ENCODE results near the gene NR1I3. TPM values are rescaled to one million over a fixed set of nuclear protein-coding genes. Genes with fewer than 3 reads are reported as not detected.

Gene NR1I3
- total RNA-seq, 2 donors from 2014 or later: not detected

GRCh38 chr1:161180639-161181038 is 57.4 kb downstream of the NR1I3 start:
- H3K9me3 ChIP-seq: no peaks in the 10 kb centered on the region
- no peak overlapping the region for H3K4me3 ChIP-seq
- H3K4me1 ChIP-seq: peaks cover 21% of the 10 kb centered on the region
- no peaks in the 10 kb centered on the region for H3K36me3 ChIP-seq (replicated peaks in 1 of 2; ENCODE audit: insufficient read depth in 1 of 2, low read depth in 2 of 2)
- ATAC-seq (no peak), DNase-seq (no peak)
- TF ChIP-seq POLR2A (IDR thresholded peaks at IDR 0.05): no peak
- TF ChIP-seq, protein P1, sequence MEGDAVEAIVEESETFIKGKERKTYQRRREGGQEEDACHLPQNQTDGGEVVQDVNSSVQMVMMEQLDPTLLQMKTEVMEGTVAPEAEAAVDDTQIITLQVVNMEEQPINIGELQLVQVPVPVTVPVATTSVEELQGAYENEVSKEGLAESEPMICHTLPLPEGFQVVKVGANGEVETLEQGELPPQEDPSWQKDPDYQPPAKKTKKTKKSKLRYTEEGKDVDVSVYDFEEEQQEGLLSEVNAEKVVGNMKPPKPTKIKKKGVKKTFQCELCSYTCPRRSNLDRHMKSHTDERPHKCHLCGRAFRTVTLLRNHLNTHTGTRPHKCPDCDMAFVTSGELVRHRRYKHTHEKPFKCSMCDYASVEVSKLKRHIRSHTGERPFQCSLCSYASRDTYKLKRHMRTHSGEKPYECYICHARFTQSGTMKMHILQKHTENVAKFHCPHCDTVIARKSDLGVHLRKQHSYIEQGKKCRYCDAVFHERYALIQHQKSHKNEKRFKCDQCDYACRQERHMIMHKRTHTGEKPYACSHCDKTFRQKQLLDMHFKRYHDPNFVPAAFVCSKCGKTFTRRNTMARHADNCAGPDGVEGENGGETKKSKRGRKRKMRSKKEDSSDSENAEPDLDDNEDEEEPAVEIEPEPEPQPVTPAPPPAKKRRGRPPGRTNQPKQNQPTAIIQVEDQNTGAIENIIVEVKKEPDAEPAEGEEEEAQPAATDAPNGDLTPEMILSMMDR (IDR thresholded peaks at IDR 0.05): peak in 2 of 7 experiments; percentile 4 to 26
- intact Hi-C loops (cut with DNase I): no loop called here
- no peaks in the 10 kb centered on the region for H3K27me3 ChIP-seq
- 30 to 64% methylated on average over 1 of the region's 1 CpG for WGBS, 2 donors
- no peak overlapping the region for H3K27ac ChIP-seq

DNA sequence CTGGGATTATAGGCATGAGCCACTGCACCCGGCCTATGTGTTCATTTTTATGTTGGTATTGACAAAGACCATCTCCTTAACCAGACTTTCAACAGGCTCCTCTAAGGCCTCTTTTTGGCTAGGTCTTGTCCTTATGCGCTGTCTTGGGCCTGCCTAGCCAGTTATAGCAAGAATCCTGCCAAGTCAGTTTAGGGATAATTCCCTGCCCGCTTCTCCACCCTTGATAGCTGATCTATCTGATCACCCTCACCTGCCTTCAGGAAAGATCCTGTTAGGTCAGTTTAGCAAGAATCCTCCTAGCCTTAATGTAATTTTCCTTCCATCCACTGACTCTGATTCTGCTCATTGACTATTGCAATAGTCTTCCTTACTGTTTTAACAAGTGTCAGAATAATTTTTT is 58.3 kb downstream of the NR1I3 start:
- no peak for ATAC-seq
- no peak overlapping the region for H3K27ac ChIP-seq
- WGBS, 2 donors: 83 to 89% methylated on average over 3 of the region's 3 CpGs

More for the DNA sequence above, 58.3 kb downstream of the NR1I3 start:
- H3K9me3 ChIP-seq: no peaks in the 10 kb centered on the region
- no peak overlapping the region for H3K4me3 ChIP-seq
- peaks cover 26% of the 10 kb centered on the region for H3K4me1 ChIP-seq
- DNase-seq: no peak
- peaks cover 0 to under 1% of the 10 kb centered on the region in 2 donors for H3K36me3 ChIP-seq (replicated peaks in 1 of 2; ENCODE audit: insufficient read depth in 1 of 2, low read depth in 2 of 2)
- TF ChIP-seq, protein P1 (IDR thresholded peaks at IDR 0.05): no peak
- no peak for TF ChIP-seq POLR2A (IDR thresholded peaks at IDR 0.05)
- intact Hi-C loops (cut with DNase I): no loop called here
- H3K27me3 ChIP-seq: no peaks in the 10 kb centered on the region

Small RNA genes lying within 50 kb of the gene (microRNA-seq; reads per million reads assigned to microRNA genes)
- gene MIR5187 (ENCODE audit: borderline number of aligned reads in 2 of 2, borderline replicate concordance in 2 of 2): 0 to 0.45 reads per million in 2 donors

Other genes starting within 250 kb of the NR1I3 start
- 10 to 100 TPM; 40.2 to 41.5 TPM for gene F11R, start 217.1 kb downstream of the NR1I3 start, total RNA-seq
- 10 to 100 TPM; 49.4 to 90.8 TPM for gene TSTD1, start 199.2 kb downstream of the NR1I3 start, total RNA-seq
- 10 to 100 TPM; 32.7 to 46.5 TPM for gene USF1, start 192.2 kb downstream of the NR1I3 start, total RNA-seq
- 1 to 10 TPM; 3.1 to 4.9 TPM for gene ARHGAP30, start 168.3 kb downstream of the NR1I3 start, total RNA-seq
- 1 to 10 TPM; 3.0 to 4.2 TPM for gene NECTIN4, start 148.6 kb downstream of the NR1I3 start, total RNA-seq
- 10 to 100 TPM; 13.5 to 22.7 TPM for gene KLHDC9, start 139.8 kb downstream of the NR1I3 start, total RNA-seq
- 10 to 100 TPM; 29.6 to 54.7 TPM for gene PFDN2, start 120.2 kb downstream of the NR1I3 start, total RNA-seq
- 10 to 100 TPM; 22.8 to 38.6 TPM for gene NIT1, start 120.1 kb downstream of the NR1I3 start, total RNA-seq
- gene DEDD, start 105.5 kb downstream of the NR1I3 start, total RNA-seq: 10 to 100 TPM; 12.9 to 15.8 TPM
- gene UFC1, start 84.2 kb downstream of the NR1I3 start, total RNA-seq: 10 to 100 TPM; 33.6 to 48.8 TPM
- gene USP21, start 78.7 kb downstream of the NR1I3 start, total RNA-seq: 10 to 100 TPM; 17.8 to 21.0 TPM
- gene PPOX, start 71.8 kb downstream of the NR1I3 start, total RNA-seq: 10 to 100 TPM; 16.2 to 18.9 TPM
- 10 to 100 TPM; 20.2 to 29.3 TPM for gene B4GALT3, start 60.7 kb downstream of the NR1I3 start, total RNA-seq
- 1 to 10 TPM; 6.7 to 7.9 TPM for gene ADAMTS4, start 39.1 kb downstream of the NR1I3 start, total RNA-seq
- 10 to 100 TPM; 46.4 to 67.2 TPM for gene NDUFS2, start 35.8 kb downstream of the NR1I3 start, total RNA-seq
- 10 to 100 TPM; 27.0 to 42.0 TPM for gene FCER1G, start 22.9 kb downstream of the NR1I3 start, total RNA-seq
- not detected for gene APOA2, start 14.6 kb downstream of the NR1I3 start, total RNA-seq
- 1 to 10 TPM; 1.8 to 8.9 TPM for gene TOMM40L, start 12.1 kb downstream of the NR1I3 start, total RNA-seq
- gene PCP4L1, start 20.5 kb upstream of the NR1I3 start, total RNA-seq: not detected
- gene MPZ, start 71.8 kb upstream of the NR1I3 start, total RNA-seq: 1 to 10 TPM; 3.6 to 6.6 TPM
- gene SDHC, start 76.2 kb upstream of the NR1I3 start, total RNA-seq: 10 to 100 TPM; 22.7 to 26.2 TPM
- not detected for gene CFAP126, start 129.7 kb upstream of the NR1I3 start, total RNA-seq